HG03565 (cell line): ENCODE measurements around the gene STIM2.
"Not testable (repeated sequence)": the region's sequence is repeated elsewhere in the genome, so short reads cannot be mapped to it uniquely, and the experiment has no call there.

ENCODE experiments used
- ATAC-seq: cut with Tn5 transposase; IDR thresholded peaks from one replicate; pipeline ENCODE4 v1.9.1; 2021; ENCODE audit warnings: mild to moderate bottlenecking, moderate library complexity; ENCODE audit not compliant: unreplicated experiment

Gene STIM2

DNA sequence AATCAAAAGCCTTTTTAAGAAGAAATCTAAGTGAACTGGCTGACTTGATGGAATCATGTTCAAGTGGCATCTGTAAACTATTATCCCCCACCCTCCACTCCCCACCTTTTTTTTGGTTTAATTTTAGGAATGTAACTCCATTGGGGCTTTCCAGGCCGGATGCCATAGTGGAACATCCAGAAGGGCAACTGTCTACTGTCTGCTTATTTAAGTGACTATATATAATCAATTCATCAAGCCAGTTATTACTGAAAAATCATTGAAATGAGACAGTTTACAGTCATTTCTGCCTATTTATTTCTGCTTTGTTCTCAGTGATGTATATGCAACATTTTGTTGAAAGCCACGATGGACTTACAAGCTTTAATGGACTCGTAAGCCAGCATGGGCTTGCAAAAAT, 162.3 kb downstream of the STIM2 start:
- no peak for ATAC-seq

DNA sequence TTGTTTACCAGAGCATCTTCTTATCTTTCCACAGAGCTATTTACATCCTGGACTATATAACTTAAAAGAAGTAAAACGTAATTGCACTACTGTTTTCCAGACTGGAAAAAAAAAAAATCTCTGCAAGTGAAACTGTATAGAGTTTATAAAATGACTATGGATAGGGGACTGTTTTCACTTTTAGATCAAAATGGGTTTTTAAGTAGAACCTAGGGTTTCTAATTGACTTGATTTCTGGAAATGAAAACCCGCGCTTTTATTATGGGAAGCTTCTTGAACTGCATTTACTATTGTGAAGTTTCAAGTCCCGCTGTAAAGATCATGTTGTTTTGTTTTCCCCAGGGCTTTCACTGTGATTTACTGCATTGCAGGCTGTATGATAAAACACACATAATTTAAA, 162.7 kb downstream of the STIM2 start:
- no peak for ATAC-seq

DNA sequence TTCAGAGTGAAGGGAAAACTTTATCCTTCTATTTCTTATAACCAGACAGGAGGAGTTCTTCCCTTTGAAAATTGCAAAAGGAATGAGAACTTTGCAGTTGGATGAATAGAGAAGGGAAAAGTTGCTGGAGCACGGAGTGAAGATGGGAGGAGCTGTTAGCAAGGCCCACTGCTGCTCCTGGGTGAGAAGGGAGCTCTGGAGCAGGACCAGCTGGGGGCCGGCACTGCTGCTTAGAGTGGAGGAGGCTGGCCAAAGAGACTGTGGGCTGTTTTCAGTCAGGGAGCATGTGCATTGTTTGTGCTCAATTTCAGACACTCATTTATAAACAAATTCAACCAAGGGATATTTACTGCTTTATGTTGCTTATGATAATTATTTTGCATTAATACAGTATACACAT, 164.2 kb downstream of the STIM2 start:
- no peak for ATAC-seq

- no peak for ATAC-seq
These were observed 166.8 kb downstream of the STIM2 start for GRCh38 chr4:27027428-27027827.

GRCh38 chr4:27035127-27035526, 174.5 kb downstream of the STIM2 start:
- ATAC-seq: not testable (repeated sequence)

DNA sequence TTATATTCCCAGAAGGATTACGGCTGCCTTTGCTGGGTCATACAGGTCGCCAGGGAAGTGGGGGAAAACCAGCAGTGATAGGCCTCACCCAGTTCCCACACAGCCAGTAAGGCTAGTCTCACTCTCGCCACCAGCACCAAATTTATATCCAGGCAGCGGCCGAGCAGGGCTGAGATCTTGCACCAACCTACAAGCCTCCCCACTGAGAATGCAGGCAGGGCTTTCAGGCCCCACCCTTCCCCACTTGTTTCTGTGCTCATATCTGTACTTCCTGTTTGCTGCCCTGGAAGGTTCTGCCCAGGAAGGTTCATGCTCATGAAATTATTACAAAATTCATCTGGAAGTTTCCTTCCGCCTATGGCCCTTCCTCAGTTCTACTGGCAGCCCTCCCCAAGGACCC, 179.7 kb downstream of the STIM2 start:
- peak; percentile 61 for ATAC-seq

- ATAC-seq: no peak
These were observed 181.8 kb downstream of the STIM2 start for GRCh38 chr4:27042411-27042810.

DNA sequence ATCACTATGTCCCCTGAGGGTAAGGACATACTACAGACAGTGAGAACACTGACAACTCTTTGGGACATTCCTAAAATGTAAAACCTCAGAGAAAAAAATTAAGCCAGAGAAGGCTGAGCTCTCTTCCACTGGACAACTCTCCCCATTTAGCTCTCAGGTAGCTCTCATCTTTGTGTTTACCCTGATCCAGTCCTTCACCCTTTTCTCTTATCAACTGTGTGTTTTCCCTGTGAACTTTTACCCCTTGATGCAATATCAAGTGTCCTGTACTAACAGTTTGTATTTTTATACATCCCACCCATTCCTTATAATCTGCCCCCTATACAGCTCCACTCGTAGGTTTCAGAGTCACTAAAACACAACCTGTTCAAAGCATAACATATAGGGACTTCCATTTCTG, 182.6 kb downstream of the STIM2 start:
- no peak for ATAC-seq

GRCh38 chr4:27046851-27047250, 186.2 kb downstream of the STIM2 start:
- no peak for ATAC-seq

GRCh38 chr4:27048429-27049238, 188.0 kb downstream of the STIM2 start:
- no peak for ATAC-seq

GRCh38 chr4:27049239-27049829, 188.7 kb downstream of the STIM2 start:
- ATAC-seq: no peak

DNA sequence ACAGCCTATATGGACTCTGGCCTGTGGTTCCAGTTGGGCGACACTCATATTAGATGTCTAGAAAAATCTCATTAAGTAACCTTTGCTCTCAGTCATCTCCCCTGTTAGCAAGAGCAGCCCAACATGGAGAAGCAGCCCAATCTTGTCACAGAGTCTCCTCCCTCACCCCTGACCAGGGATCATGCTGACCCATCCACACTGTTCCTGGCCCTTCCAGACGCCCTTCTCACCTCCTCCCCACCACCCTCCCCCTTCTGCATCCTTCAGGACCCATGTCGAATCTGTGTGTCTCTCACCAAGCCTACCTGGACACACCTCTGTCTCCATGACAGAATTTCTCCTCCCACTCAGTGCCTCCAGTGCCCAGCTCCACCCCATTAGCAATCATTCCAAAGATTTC, 190.1 kb downstream of the STIM2 start:
- no peak for ATAC-seq

DNA sequence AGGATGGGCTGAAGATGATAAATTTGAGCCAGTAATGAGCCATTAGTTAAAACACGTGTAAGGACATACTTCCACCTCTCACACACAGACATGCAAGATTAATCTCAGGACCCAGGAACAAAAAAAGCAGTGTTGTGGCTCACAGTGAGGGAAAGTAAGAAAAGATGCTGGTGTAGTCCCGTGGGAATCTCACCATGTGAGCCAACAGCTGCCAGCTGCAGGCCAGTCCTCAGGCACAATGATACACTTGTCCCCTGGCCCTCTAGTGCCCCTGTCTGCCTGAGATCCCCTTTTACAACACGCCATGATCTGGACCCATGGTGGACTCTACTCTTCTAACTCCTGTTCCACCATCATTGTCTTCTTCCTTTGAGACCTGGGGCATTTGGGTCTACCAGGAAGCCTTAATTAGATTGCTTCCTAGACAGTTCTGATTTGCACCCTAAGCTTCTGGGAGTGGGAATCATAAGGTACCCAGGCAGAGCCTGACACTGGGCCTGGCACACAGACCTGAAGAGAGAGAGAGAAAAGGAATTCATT, 194.7 kb downstream of the STIM2 start:
- no peak for ATAC-seq

- ATAC-seq: no peak
These were observed 195.6 kb downstream of the STIM2 start for GRCh38 chr4:27056281-27056680.

GRCh38 chr4:27057053-27057452, 196.4 kb downstream of the STIM2 start:
- no peak for ATAC-seq

- ATAC-seq: no peak
These were observed 197.0 kb downstream of the STIM2 start for GRCh38 chr4:27057662-27058061.

- no peak for ATAC-seq
These were observed 198.3 kb downstream of the STIM2 start for GRCh38 chr4:27058819-27059406.

- no peak for ATAC-seq
These were observed 198.8 kb downstream of the STIM2 start for GRCh38 chr4:27059446-27059845.

DNA sequence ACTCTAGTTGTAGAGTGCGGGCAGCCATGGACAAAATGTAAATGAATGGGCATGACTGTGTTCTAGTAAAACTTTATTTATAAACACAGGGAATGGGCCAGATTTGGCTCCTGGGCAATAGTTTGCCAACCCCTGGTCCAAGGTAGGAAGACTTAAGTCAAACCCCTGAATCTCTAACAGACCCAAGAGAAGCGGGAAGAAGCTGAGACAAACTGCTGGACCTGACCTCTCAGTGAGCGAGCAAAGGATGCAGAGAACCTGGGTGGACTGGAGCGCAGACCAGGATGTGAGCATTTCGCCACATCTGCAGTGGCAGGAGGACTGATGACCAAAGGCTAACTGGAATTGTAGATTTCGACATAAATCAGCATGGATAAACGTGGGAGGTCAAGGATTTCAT, 201.6 kb downstream of the STIM2 start:
- ATAC-seq: no peak

- no peak for ATAC-seq
These were observed 205.9 kb downstream of the STIM2 start for GRCh38 chr4:27066591-27066990.

- ATAC-seq: no peak
These were observed 207.7 kb downstream of the STIM2 start for GRCh38 chr4:27068151-27068867.
